Stomach (tissue), 4 donors: Measurements from ENCODE around the gene MRPS18B.

Experiments used
- EP300 ChIP-seq: sonication (generic); formaldehyde crosslinking; IDR thresholded peaks from one replicate; pipeline ENCODE4 v1.6.1; 2017; ENCODE audit warnings: antibody characterized with exemption
- POLR2A ChIP-seq, 4 donors: fragments of 450-650 bp; IDR thresholded peaks; one replicate each; pipeline ENCODE4 v1.6.1; 2016; ENCODE audit warnings: antibody characterized with exemption in 4 of 4, control low read depth in 2 of 4, mild to moderate bottlenecking in 1 of 4, moderate library complexity in 1 of 4

GRCh38 chr6:30615958-30616810 lies 1.5 kb upstream of the MRPS18B start:
- TF ChIP-seq EP300, result no peak
- no peak for TF ChIP-seq POLR2A (IDR thresholded peaks at IDR 0.05)
